Adrenal gland (tissue), 12 donors: ENCODE measurements around the gene MMS22L. TPM values are rescaled to one million over a fixed set of nuclear protein-coding genes. Genes with fewer than 3 reads are reported as not detected.

ENCODE experiments used
- DNase-seq, 7 donors: peaks; one replicate each; pipeline ENCODE4 v3.0.0-alpha.2; 2019 to 2020
- H3K27ac ChIP-seq, 5 donors: fragments of 200-600 bp; sonication (generic) in 4 of 5; 1 replicate in 3 of 5; 2 replicates in 2 of 5; pipeline versions ENCODE4 v1.5.1 to v1.8.0; 2016 to 2020; ENCODE audit warnings: mild to moderate bottlenecking in 1 of 5
- H3K27me3 ChIP-seq: fragments of 200-600 bp; 2 replicates; pipeline ENCODE4 v1.8.0; 2021
- H3K36me3 ChIP-seq, 2 donors: fragments of 200-600 bp; replicated peaks in 1 of 2; 1 replicate in 1 of 2; 2 replicates in 1 of 2; pipeline versions ENCODE4 v1.5.1 to v1.8.0; 2018 to 2022
- H3K4me1 ChIP-seq, 2 donors: fragments of 200-600 bp; replicated peaks in 1 of 2; 1 replicate in 1 of 2; 2 replicates in 1 of 2; pipeline versions ENCODE4 v1.5.1 to v1.8.0; 2018 to 2021
- H3K4me3 ChIP-seq, 4 donors: fragments of 200-600 bp; sonication (generic) in 3 of 4; one replicate each; pipeline ENCODE4 v1.5.1; 2016 to 2018
- H3K9me3 ChIP-seq, 3 donors: fragments of 200-600 bp; sonication (generic) in 1 of 3; replicated peaks in 1 of 3; 1 replicate in 2 of 3; 2 replicates in 1 of 3; pipeline versions ENCODE4 v1.5.1 to v1.8.0; 2016 to 2021
- POLR2A ChIP-seq, 2 donors: fragments of 450-650 bp; IDR thresholded peaks; one replicate each; pipeline ENCODE4 v1.6.1; 2017; ENCODE audit warnings: antibody characterized with exemption in 2 of 2, mild to moderate bottlenecking in 2 of 2, moderate library complexity in 1 of 2
- WGBS, 4 donors: extraction: QIAGEN DNeasy Blood & Tissue Kit in 2 of 4; methylation state at CpG; one replicate each; pipeline versions ENCODE4 v1.1.5 to v1.1.7; 2013 to 2017; 5-methylcytosine and 5-hydroxymethylcytosine counted together
- intact Hi-C, 2 donors: fragments of 100-400 bp; cut with DNase I; formaldehyde crosslinking; loops; one replicate each; pipeline versions ENCODE4 v1.14.1 to v1.15.0; 2022 to 2023
- polyA plus RNA-seq, 3 donors: library from polyadenylated mRNA; stranded (reverse); fragments of 200-250 nt in 2 of 3; fragments of 350-450 nt in 1 of 3; fragmentation: Illumina TruSeq in 1 of 3; extraction: RNeasy Lipid Tissue Mini Kit (QIAGEN cat#74804) in 1 of 3; gene quantifications; one replicate each; pipeline ENCODE4 v1.2.3, GENCODE V29; 2013 to 2014
- total RNA-seq, 9 donors: library from RNA; depleted of rRNA in 4 of 9; stranded (reverse); fragments of >200 nt in 4 of 9; fragments of 120-200 nt in 1 of 9; fragmentation: NEBNext Ultra II Directional in 1 of 9; extraction: Animal tissue kit (Norgen Biotek cat#: 25700) in 1 of 9; gene quantifications; one replicate each; pipeline versions ENCODE4 v1.1.0 to v1.2.4, GENCODE V29; 2013 to 2023
- TF ChIP-seq, protein P1 (sequence below), 6 experiments: fragments of 450-650 bp in 4 of 6; fragments of 200-600 bp in 2 of 6; sonication (generic) in 1 of 6; IDR thresholded peaks; 1 replicate in 5 of 6; 2 replicates in 1 of 6; pipeline versions ENCODE4 v1.5.1 to v1.8.0; 2016 to 2021; ENCODE audit warnings: antibody characterized with exemption in 6 of 6, mild to moderate bottlenecking in 2 of 6, moderate library complexity in 1 of 6
- donor health status: healthy with polysubstance abuse.
- donor health status: Bipolar disorder and iron deficiency.
- donor health status: DM: yes; HTN: yes; CAD: no.
- donor health status: DM: no; HTN: no; CAD: no.
- donor health status: DM: no; HTN: no; CAD: no.
- donor health status: DM: yes; HTN: yes; CAD: no.

Gene MMS22L
- total and polyA plus RNA-seq, 12 donors, result 0.97 to 12.7 (median 5.9) TPM

DNA sequence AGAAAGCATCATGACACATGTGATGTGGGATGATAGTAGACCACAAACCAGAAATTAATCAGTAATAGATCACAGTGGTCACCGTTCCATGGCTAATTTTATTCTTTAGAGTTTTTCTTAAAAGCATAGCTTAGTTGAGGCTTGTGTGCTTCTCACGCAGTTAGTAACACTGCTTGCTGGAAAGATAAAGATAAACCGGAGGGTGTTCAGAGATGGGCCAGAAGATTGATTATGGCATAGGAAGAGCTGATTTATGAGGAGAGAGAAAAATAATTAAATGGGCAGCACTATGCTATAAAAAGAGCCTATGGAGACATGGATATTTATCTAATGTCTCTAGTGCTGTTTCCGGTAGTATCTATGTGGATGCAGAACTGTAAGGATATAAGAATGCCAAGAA lies 173.6 kb downstream of the MMS22L start:
- WGBS, 4 donors, result 53 to 64% (median 59%) methylated on average over 4 of the region's 4 CpGs
- Histone ChIP-seq H3K27me3 (no peaks in the 10 kb centered on the region), H3K27ac (no peak overlapping the region), H3K9me3 (no peaks in the 10 kb centered on the region), H3K4me3 (no peak overlapping the region), H3K36me3 (no peaks in the 10 kb centered on the region), H3K4me1 (no peaks in the 10 kb centered on the region)
- TF ChIP-seq, protein P1, sequence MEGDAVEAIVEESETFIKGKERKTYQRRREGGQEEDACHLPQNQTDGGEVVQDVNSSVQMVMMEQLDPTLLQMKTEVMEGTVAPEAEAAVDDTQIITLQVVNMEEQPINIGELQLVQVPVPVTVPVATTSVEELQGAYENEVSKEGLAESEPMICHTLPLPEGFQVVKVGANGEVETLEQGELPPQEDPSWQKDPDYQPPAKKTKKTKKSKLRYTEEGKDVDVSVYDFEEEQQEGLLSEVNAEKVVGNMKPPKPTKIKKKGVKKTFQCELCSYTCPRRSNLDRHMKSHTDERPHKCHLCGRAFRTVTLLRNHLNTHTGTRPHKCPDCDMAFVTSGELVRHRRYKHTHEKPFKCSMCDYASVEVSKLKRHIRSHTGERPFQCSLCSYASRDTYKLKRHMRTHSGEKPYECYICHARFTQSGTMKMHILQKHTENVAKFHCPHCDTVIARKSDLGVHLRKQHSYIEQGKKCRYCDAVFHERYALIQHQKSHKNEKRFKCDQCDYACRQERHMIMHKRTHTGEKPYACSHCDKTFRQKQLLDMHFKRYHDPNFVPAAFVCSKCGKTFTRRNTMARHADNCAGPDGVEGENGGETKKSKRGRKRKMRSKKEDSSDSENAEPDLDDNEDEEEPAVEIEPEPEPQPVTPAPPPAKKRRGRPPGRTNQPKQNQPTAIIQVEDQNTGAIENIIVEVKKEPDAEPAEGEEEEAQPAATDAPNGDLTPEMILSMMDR (IDR thresholded peaks at IDR 0.05), result no peak
- TF ChIP-seq POLR2A (IDR thresholded peaks at IDR 0.05), result no peak
- intact Hi-C loops, result no loop called here
- no peak for DNase-seq

DNA sequence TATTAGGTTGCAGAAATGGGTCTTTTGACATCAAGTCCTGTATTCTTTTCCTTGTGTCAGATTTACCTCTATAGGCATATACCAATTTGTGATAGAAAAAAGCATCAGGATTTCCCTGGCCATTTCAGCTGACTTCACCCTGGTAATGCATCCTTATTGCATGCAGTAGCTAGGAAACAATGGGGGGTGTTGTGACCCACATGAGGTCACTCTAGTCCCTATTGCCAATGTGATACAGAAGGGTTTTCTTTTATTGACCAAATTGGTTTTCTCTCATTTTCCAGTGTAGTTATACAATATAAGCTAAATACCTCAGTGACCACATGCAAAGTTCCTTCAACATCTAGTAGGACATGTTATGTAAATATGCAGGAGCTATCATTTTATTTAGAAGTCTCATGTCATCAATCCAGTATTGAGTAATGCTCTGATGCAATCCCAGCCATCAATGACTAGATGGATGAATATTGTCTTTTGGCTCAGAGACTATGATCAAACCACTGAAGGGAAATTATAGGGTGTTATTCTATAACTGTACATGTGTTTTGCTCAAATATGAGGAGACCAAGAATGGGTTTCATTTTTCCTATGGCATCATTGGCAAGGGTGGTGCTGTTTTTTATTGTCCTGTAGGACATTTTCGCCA lies 180.7 kb downstream of the MMS22L start:
- 93 to 97% (median 96%) methylated on average over 1 of the region's 1 CpG for WGBS, 4 donors
- no peaks in the 10 kb centered on the region for H3K36me3 ChIP-seq
- H3K27me3 ChIP-seq, result no peaks in the 10 kb centered on the region
- H3K4me1 ChIP-seq, result no peaks in the 10 kb centered on the region
- no peak overlapping the region for H3K27ac ChIP-seq
- intact Hi-C loops, result no loop called here
- no peak for DNase-seq
- no peak for TF ChIP-seq POLR2A (IDR thresholded peaks at IDR 0.05)
- TF ChIP-seq, protein P1 (IDR thresholded peaks at IDR 0.05), result no peak
- no peak overlapping the region for H3K4me3 ChIP-seq
- no peaks in the 10 kb centered on the region for H3K9me3 ChIP-seq

DNA sequence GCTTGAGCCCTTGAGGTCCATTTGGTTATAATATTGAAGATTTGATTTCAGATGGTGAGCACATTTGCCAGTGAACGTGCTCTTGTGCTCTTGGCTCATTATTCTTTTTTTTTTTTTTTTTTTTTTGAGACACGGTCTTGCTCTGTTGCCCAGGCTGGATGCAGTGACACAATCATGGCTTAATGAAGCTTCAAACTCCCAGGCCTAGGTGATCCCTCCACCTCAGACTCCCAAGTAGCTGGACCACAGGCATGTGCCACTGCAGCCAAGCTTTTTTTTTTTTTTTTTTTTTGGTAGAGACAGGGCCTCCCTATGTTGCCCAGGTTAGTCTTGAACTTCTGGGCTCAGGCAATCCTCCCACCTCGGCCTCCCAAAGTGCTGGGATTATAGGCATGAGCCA lies 182.3 kb downstream of the MMS22L start:
- Histone ChIP-seq H3K36me3 (no peaks in the 10 kb centered on the region), H3K4me3 (no peak overlapping the region), H3K9me3 (no peaks in the 10 kb centered on the region), H3K27me3 (no peaks in the 10 kb centered on the region), H3K4me1 (no peaks in the 10 kb centered on the region), H3K27ac (no peak overlapping the region)
- no peak for DNase-seq
- WGBS, 4 donors, result 83 to 93% (median 90%) methylated on average over 3 of the region's 3 CpGs
- intact Hi-C loops, result no loop called here
- TF ChIP-seq POLR2A (IDR thresholded peaks at IDR 0.05), result no peak
- TF ChIP-seq, protein P1 (IDR thresholded peaks at IDR 0.05), result no peak

DNA sequence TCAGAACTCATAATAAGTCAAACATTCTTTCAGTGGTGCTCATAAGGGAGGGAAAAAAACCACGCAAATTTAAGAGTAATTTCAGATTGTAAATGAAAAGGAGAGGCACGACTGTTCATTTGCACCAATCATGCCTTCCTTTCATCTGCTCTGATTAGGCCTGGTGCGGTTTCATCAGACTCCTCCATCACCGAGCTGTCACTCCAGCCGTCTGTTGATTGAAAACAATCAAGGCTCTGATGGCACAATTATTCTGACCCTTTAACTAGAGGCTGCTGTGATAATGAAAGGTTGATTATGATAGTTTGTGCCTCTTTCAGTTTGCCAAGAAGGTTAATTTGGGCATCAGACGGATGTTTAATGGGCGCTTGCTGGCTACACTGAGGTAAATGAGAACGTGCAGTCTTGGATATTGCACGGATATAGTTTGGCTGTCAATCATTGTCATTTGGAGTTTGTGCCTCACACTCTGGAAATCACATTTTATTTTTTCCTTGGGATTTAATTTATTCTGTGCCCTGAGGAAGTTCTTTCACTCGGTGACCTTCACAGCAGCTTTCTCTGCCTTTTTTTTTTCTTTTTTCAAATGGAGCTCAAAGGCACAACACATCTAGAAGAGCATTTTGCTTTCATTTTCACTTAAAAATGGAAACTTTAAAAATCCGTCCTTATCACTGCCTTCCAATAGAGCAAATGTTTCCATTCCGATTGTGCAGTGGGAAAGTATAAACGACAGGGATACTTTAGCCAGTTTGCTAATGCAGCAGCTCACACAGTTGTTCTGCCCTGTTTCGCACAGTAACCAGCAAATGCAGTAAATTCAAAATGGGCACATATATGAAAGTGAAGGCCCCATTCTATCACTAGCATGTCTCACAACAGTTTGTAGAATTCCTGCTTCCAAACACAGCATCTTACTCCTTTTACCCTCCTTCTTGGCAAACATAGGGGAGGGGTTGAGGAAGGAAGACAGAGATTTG lies 185.7 kb downstream of the MMS22L start:
- intact Hi-C loops, result no loop called here
- H3K36me3 ChIP-seq, result no peaks in the 10 kb centered on the region
- no peaks in the 10 kb centered on the region for H3K9me3 ChIP-seq
- H3K27me3 ChIP-seq, result no peaks in the 10 kb centered on the region
- H3K4me3 ChIP-seq, result peak overlapping the region in 2 of 4 donors; percentile 23 to 44
- WGBS, 4 donors, result 47 to 55% (median 52%) methylated on average over 14 of the region's 14 CpGs
- H3K27ac ChIP-seq, result peak overlapping the region in 2 of 5 donors; percentile 28 to 47
- no peak for TF ChIP-seq POLR2A (IDR thresholded peaks at IDR 0.05)
- TF ChIP-seq, protein P1 (IDR thresholded peaks at IDR 0.05), result no peak
- no peaks in the 10 kb centered on the region for H3K4me1 ChIP-seq
- DNase-seq, result no peak
